Endothelial cell of umbilical vein (primary cell): Measurements from ENCODE around the gene PIK3C2G.

Source experiments
- EZH2 ChIP-seq: IDR thresholded peaks from 2 replicates; pipeline ENCODE4 v1.6.1; 2012; ENCODE audit warnings: borderline replicate concordance, low read depth, mild to moderate bottlenecking, moderate library complexity, low read length, inconsistent platforms; ENCODE audit not compliant: severe bottlenecking
- FOS ChIP-seq: IDR thresholded peaks from 2 replicates; pipeline ENCODE4 v1.6.1; 2011; ENCODE audit warnings: mild to moderate bottlenecking, low read length, moderate library complexity, borderline replicate concordance; ENCODE audit not compliant: insufficient read depth
- GATA2 ChIP-seq: IDR thresholded peaks from 2 replicates; pipeline ENCODE4 v1.7.0; 2011; ENCODE audit warnings: low read depth, mild to moderate bottlenecking, moderate library complexity, mixed read lengths, low read length; ENCODE audit not compliant: insufficient read length, insufficient read depth
- JUN ChIP-seq: IDR thresholded peaks from 2 replicates; pipeline ENCODE4 v1.6.1; 2011; ENCODE audit warnings: borderline replicate concordance, low read depth; ENCODE audit not compliant: insufficient read length, insufficient read depth
- MYC ChIP-seq: IDR thresholded peaks from one replicate; pipeline ENCODE4 v1.6.1; 2011; ENCODE audit warnings: mild to moderate bottlenecking, low read depth, low read length
- POLR2A ChIP-seq: IDR thresholded peaks from 2 replicates; pipeline ENCODE4 v1.6.1; 2012; ENCODE audit warnings: low read depth, mild to moderate bottlenecking, control low read depth, low read length
- POLR2AphosphoS5 ChIP-seq: IDR thresholded peaks from 2 replicates; pipeline ENCODE4 v1.6.1; 2012; ENCODE audit warnings: low read depth, mild to moderate bottlenecking, control low read depth, low read length, moderate library complexity; ENCODE audit not compliant: insufficient read depth
- TF ChIP-seq, protein P1 (sequence below), 2 donors: IDR thresholded peaks; 1 replicate in 1 of 2; 2 replicates in 1 of 2; pipeline ENCODE4 v1.5.1; 2011; ENCODE audit warnings: low read length in 2 of 2, mild to moderate bottlenecking in 2 of 2, moderate library complexity in 2 of 2, control low read depth in 1 of 2, inconsistent platforms in 1 of 2, low read depth in 1 of 2; ENCODE audit not compliant: insufficient read depth in 1 of 2; ENCODE audit errors: extremely low read depth in 1 of 2
- TF ChIP-seq, protein P2 (sequence below): IDR thresholded peaks from 2 replicates; pipeline ENCODE4 v1.6.1; 2011; ENCODE audit not compliant: insufficient read depth, insufficient read length

DNA sequence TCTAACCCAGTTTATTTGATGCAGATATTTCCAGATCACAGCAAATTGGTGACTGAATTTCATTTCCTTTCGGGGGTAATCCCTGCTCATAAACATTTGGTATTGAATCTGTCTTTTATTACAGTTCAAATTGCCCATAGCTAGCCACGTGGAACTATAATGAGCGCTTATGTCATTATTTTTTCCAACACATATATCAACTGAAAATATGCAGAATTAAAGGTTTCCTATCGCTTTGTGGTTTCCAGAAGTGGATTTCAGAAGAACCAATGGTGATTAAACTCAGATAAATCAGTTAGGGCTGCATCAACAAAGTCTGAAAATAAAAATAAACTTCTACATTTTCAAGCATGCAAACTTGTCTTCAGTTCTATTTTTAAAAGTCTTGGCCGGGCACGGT is 111.9 kb downstream of the PIK3C2G start:
- TF ChIP-seq, protein P1, sequence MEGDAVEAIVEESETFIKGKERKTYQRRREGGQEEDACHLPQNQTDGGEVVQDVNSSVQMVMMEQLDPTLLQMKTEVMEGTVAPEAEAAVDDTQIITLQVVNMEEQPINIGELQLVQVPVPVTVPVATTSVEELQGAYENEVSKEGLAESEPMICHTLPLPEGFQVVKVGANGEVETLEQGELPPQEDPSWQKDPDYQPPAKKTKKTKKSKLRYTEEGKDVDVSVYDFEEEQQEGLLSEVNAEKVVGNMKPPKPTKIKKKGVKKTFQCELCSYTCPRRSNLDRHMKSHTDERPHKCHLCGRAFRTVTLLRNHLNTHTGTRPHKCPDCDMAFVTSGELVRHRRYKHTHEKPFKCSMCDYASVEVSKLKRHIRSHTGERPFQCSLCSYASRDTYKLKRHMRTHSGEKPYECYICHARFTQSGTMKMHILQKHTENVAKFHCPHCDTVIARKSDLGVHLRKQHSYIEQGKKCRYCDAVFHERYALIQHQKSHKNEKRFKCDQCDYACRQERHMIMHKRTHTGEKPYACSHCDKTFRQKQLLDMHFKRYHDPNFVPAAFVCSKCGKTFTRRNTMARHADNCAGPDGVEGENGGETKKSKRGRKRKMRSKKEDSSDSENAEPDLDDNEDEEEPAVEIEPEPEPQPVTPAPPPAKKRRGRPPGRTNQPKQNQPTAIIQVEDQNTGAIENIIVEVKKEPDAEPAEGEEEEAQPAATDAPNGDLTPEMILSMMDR (IDR thresholded peaks at IDR 0.05; ENCODE audit: extremely low read depth in 1 of 2, insufficient read depth in 1 of 2, low read depth in 1 of 2, low read length in 2 of 2), result no peak
- TF ChIP-seq POLR2A (no peak), POLR2AphosphoS5 (no peak), EZH2 (no peak), JUN (no peak), MYC (no peak), GATA2 (no peak), FOS (no peak)
- TF ChIP-seq, protein P2, sequence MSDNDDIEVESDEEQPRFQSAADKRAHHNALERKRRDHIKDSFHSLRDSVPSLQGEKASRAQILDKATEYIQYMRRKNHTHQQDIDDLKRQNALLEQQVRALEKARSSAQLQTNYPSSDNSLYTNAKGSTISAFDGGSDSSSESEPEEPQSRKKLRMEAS, result no peak
